Natural killer cell (primary cell): ENCODE results near the gene IGFL3. TPM values are rescaled to one million over a fixed set of nuclear protein-coding genes. Genes with fewer than 3 reads are reported as not detected.

Experiments
- ATAC-seq, 3 donors: fragments of 150-1000 bp in 2 of 3; fragments of 200-7000 bp in 1 of 3; cut with Tn5 transposase; 1 replicate in 1 of 3; 2 replicates in 2 of 3; pipeline ENCODE4 v1.10.0; 2021; ENCODE audit warnings: mild to moderate bottlenecking in 2 of 3, moderate library complexity in 2 of 3
- DNase-seq, 2 donors: peaks; one replicate each; pipeline versions ENCODE4 v3.0.0 to v3.0.0-alpha.2; 2013 to 2021; ENCODE audit warnings: mixed read lengths in 1 of 2
- H3K27ac ChIP-seq: one replicate; pipeline ENCODE4 v1.5.1; 2013; ENCODE audit warnings: mild to moderate bottlenecking, low read length
- H3K27me3 ChIP-seq: one replicate; pipeline ENCODE4 v1.6.1; 2013; ENCODE audit warnings: low read length; ENCODE audit not compliant: control insufficient read depth, insufficient read depth
- H3K36me3 ChIP-seq: one replicate; pipeline ENCODE4 v1.6.1; 2013; ENCODE audit warnings: low read length; ENCODE audit not compliant: control insufficient read depth, insufficient read depth
- H3K4me1 ChIP-seq: one replicate; pipeline ENCODE4 v1.6.1; 2013; ENCODE audit warnings: low read length; ENCODE audit not compliant: control insufficient read depth, insufficient read depth
- H3K4me3 ChIP-seq: one replicate; pipeline ENCODE4 v1.5.1; 2013; ENCODE audit warnings: low read length
- H3K9me3 ChIP-seq: one replicate; pipeline ENCODE4 v1.6.1; 2013; ENCODE audit warnings: low read length; ENCODE audit not compliant: control insufficient read depth, insufficient read depth
- H3K27ac Mint-ChIP-seq, 2 donors: one replicate each; pipeline ENCODE4 v1.8.0; 2022; ENCODE audit warnings: mild to moderate bottlenecking in 2 of 2, mixed read lengths in 2 of 2, moderate library complexity in 1 of 2
- H3K27me3 Mint-ChIP-seq, 2 donors: one replicate each; pipeline ENCODE4 v1.8.0; 2022; ENCODE audit warnings: low read depth in 2 of 2, mixed read lengths in 2 of 2
- H3K36me3 Mint-ChIP-seq: one replicate; pipeline ENCODE4 v1.8.0; 2022; ENCODE audit warnings: mixed read lengths
- H3K4me1 Mint-ChIP-seq, 2 donors: one replicate each; pipeline ENCODE4 v1.8.0; 2022; ENCODE audit warnings: mixed read lengths in 2 of 2
- H3K4me3 Mint-ChIP-seq: one replicate; pipeline ENCODE4 v1.8.0; 2022; ENCODE audit warnings: mild to moderate bottlenecking, moderate library complexity, mixed read lengths
- H3K9me3 Mint-ChIP-seq, 2 donors: one replicate each; pipeline ENCODE4 v1.8.0; 2022; ENCODE audit warnings: mixed read lengths in 2 of 2
- CTCF ChIP-seq: fragments of 200-600 bp; IDR thresholded peaks from one replicate; pipeline ENCODE4 v1.8.0; 2022; ENCODE audit warnings: antibody characterized with exemption
- WGBS: methylation state at CpG from one replicate; pipeline ENCODE4 v1.1.7; 2013; ENCODE audit warnings: missing lambda C conversion rate; ENCODE audit not compliant: insufficient coverage; 5-methylcytosine and 5-hydroxymethylcytosine counted together
- intact Hi-C: fragments of 100-400 bp; cut with micrococcal nuclease; formaldehyde crosslinking; loops from one replicate; pipeline ENCODE4 v1.14.2; 2022
- total RNA-seq, 4 donors: library from RNA; stranded (reverse); fragments of 120-200 nt in 1 of 4; gene quantifications; one replicate each; pipeline versions ENCODE4 v1.2.3 to v1.2.4, GENCODE V29; 2013 to 2022

Gene IGFL3
- total RNA-seq, 3 donors from 2014 or later (not counting 1 experiment from before 2014, with no cell fraction given) = not detected

GRCh38 chr19:46116121-46116520, 8.4 kb downstream of the IGFL3 start:
- peaks cover 21 to 48% of the 10 kb centered on the region in 2 donors for H3K27me3 Mint-ChIP-seq
- intact Hi-C loops = no loop called here
- no peak for ATAC-seq
- no peaks in the 10 kb centered on the region for H3K4me1 Mint-ChIP-seq
- peaks cover 10% of the 10 kb centered on the region for H3K27me3 ChIP-seq
- no peaks in the 10 kb centered on the region for H3K4me1 ChIP-seq
- H3K27ac ChIP-seq = no peak overlapping the region
- H3K36me3 ChIP-seq = no peaks in the 10 kb centered on the region
- no peaks in the 10 kb centered on the region for H3K9me3 Mint-ChIP-seq
- no peaks in the 10 kb centered on the region for H3K36me3 Mint-ChIP-seq
- 83% methylated on average over 2 of the region's 3 CpGs for WGBS
- TF ChIP-seq CTCF = no peak
- DNase-seq = no peak
- H3K9me3 ChIP-seq = no peaks in the 10 kb centered on the region
- H3K27ac Mint-ChIP-seq = no peak overlapping the region
- H3K4me3 ChIP-seq = no peak overlapping the region
- H3K4me3 Mint-ChIP-seq = no peak overlapping the region

- DNase-seq (no peak), ATAC-seq (no peak)
- Mint-ChIP-seq H3K27me3 (peaks cover 19 to 46% of the 10 kb centered on the region in 2 donors), H3K4me1 (no peaks in the 10 kb centered on the region), H3K27ac (no peak overlapping the region), H3K36me3 (no peaks in the 10 kb centered on the region), H3K4me3 (no peak overlapping the region), H3K9me3 (no peaks in the 10 kb centered on the region)
- peaks cover 10% of the 10 kb centered on the region for H3K27me3 ChIP-seq
- no peaks in the 10 kb centered on the region for H3K36me3 ChIP-seq
- no peak for TF ChIP-seq CTCF
- 69% methylated on average over 9 of the region's 9 CpGs for WGBS
- intact Hi-C loops = no loop called here
- no peaks in the 10 kb centered on the region for H3K4me1 ChIP-seq
- no peak overlapping the region for H3K27ac ChIP-seq
- no peak overlapping the region for H3K4me3 ChIP-seq
- no peaks in the 10 kb centered on the region for H3K9me3 ChIP-seq
Observed at GRCh38 chr19:46115396-46116106, 8.9 kb downstream of the IGFL3 start.

- 80% methylated on average over 1 of the region's 1 CpG for WGBS
- H3K4me1 Mint-ChIP-seq = no peaks in the 10 kb centered on the region
- no peak for ATAC-seq
- no peaks in the 10 kb centered on the region for H3K4me1 ChIP-seq
- H3K36me3 Mint-ChIP-seq = no peaks in the 10 kb centered on the region
- H3K9me3 Mint-ChIP-seq = no peaks in the 10 kb centered on the region
- H3K9me3 ChIP-seq = no peaks in the 10 kb centered on the region
- no peak overlapping the region for H3K4me3 Mint-ChIP-seq
- H3K36me3 ChIP-seq = no peaks in the 10 kb centered on the region
- H3K4me3 ChIP-seq = no peak overlapping the region
- H3K27me3 ChIP-seq = peaks cover 10% of the 10 kb centered on the region
- H3K27ac Mint-ChIP-seq = no peak overlapping the region
- H3K27me3 Mint-ChIP-seq = peaks cover 14 to 39% of the 10 kb centered on the region in 2 donors
- no peak for DNase-seq
- H3K27ac ChIP-seq = no peak overlapping the region
- intact Hi-C loops = no loop called here
- no peak for TF ChIP-seq CTCF
Observed at GRCh38 chr19:46113726-46114125, 10.8 kb downstream of the IGFL3 start.

- Histone ChIP-seq H3K9me3 (no peaks in the 10 kb centered on the region), H3K4me3 (no peak overlapping the region), H3K36me3 (no peaks in the 10 kb centered on the region), H3K4me1 (no peaks in the 10 kb centered on the region), H3K27ac (no peak overlapping the region), H3K27me3 (peaks cover 10% of the 10 kb centered on the region)
- TF ChIP-seq CTCF = no peak
- Mint-ChIP-seq H3K4me1 (no peaks in the 10 kb centered on the region), H3K4me3 (no peak overlapping the region), H3K36me3 (no peaks in the 10 kb centered on the region), H3K9me3 (no peaks in the 10 kb centered on the region), H3K27ac (no peak overlapping the region), H3K27me3 (peaks cover 11 to 39% of the 10 kb centered on the region in 2 donors)
- no peak for ATAC-seq
- no peak for DNase-seq
- 63% methylated on average over 2 of the region's 2 CpGs for WGBS
- intact Hi-C loops = no loop called here
Observed at GRCh38 chr19:46112527-46112926, 12.0 kb downstream of the IGFL3 start.
